ENCODE data around the gene DGKI. TPM values are rescaled to one million over a fixed set of nuclear protein-coding genes. Genes with fewer than 3 reads are reported as not detected.
A peak's percentile ranks its signal among the peaks of the same experiment; 100 is the strongest.

The DGKI gene
- total RNA-seq, 4 donors from 2014 or later: 0.02 to 1.8 (median 0.07) TPM; not detected in 1

DNA sequence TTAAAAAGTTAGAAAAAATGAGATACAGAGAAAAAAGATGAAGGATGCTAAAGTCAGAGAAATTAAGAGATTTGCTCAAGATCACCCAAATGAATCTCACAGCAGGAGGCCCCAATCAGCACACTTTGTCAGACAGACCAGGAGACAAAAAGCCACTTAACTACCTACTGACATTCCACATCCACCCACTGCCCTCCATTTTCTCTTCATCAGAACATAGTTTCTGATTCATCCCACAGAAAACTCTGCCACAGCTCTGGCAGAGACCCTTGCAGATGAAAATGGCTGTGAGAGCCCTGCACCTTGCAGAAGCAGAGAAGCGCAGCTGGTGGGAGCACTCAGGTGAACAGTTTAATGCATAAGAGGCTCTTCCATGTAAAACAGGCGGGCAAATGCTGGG lies 26.6 kb downstream of the DGKI start:
- Histone ChIP-seq H3K4me3 (no peak overlapping the region), H3K27ac (no peak overlapping the region), H3K27me3 (no peaks in the 10 kb centered on the region), H3K36me3 (no peaks in the 10 kb centered on the region), H3K9me3 (no peaks in the 10 kb centered on the region), H3K4me1 (no peaks in the 10 kb centered on the region)
- DNase-seq: no peak
- intact Hi-C loops (cut with DNase I; ENCODE audit: low total_unique reads): no loop called here
- no peak for ATAC-seq
- in situ Hi-C loops (cut with MboI; ENCODE audit: low sequenced_read_pairs in 4 of 4): no loop called here
- TF ChIP-seq CTCF (IDR thresholded peaks at IDR 0.05 in 4 of 5, conservative IDR thresholded peaks at IDR 0.05 in 1 of 5): no peak
- TF ChIP-seq POLR2A (IDR thresholded peaks at IDR 0.05): no peak

GRCh38 chr7:137818036-137818435 lies 28.7 kb downstream of the DGKI start:
- H3K4me1 ChIP-seq: no peaks in the 10 kb centered on the region
- no peak overlapping the region for H3K4me3 ChIP-seq
- TF ChIP-seq POLR2A (IDR thresholded peaks at IDR 0.05) (no peak), CTCF (IDR thresholded peaks at IDR 0.05 in 4 of 5, conservative IDR thresholded peaks at IDR 0.05 in 1 of 5) (no peak)
- no peak overlapping the region for H3K27ac ChIP-seq
- intact Hi-C loops (cut with DNase I; ENCODE audit: low total_unique reads): no loop called here
- H3K9me3 ChIP-seq: no peaks in the 10 kb centered on the region
- no peaks in the 10 kb centered on the region for H3K36me3 ChIP-seq
- no peak for ATAC-seq
- DNase-seq: no peak
- H3K27me3 ChIP-seq: no peaks in the 10 kb centered on the region
- in situ Hi-C loops (cut with MboI; ENCODE audit: low sequenced_read_pairs in 4 of 4): no loop called here

DNA sequence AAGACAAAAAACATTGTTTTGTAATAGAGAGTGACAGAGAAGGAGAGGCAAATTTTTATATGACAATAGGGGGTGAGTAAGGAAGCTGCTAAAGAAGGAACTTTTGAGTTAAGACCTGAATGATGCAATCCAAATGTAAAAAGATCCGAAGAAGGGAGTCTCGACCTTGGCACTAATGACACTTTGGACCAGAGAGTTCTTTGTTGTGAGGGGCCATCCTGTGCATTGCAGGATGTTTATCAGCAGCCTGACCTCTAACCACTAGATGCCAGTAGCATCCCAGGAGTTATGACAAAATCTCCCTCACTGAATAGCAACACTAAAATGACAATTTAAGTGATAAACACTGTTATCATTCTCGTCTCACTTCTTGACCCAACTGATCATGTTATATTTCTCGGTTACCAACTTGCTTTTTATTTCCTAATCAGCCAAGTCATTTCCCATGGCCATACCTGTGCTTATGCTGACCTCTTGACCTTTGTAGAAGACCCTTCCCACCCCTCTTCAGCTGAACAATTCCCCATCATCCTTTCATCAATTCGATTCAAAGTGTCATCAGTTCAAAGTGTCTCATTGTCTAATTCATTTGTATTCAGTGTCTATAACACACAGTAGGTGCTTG lies 30.0 kb downstream of the DGKI start:
- TF ChIP-seq POLR2A (IDR thresholded peaks at IDR 0.05) (no peak), CTCF (IDR thresholded peaks at IDR 0.05 in 4 of 5, conservative IDR thresholded peaks at IDR 0.05 in 1 of 5) (peak in 1 of 5 experiments; percentile 10)
- Histone ChIP-seq H3K36me3 (no peaks in the 10 kb centered on the region), H3K9me3 (no peaks in the 10 kb centered on the region), H3K27me3 (no peaks in the 10 kb centered on the region), H3K27ac (no peak overlapping the region), H3K4me1 (no peaks in the 10 kb centered on the region), H3K4me3 (no peak overlapping the region)
- in situ Hi-C loops (cut with MboI; ENCODE audit: low sequenced_read_pairs in 4 of 4): no loop called here
- intact Hi-C loops (cut with DNase I; ENCODE audit: low total_unique reads): loop anchor here (1.0 kb wide), 1 partner anchor 82 kb away; no protein-coding TSS in a partner anchor
- peak in 1 of 2 donors; percentile 27 for ATAC-seq
- no peak for DNase-seq

GRCh38 chr7:137813541-137813940 lies 33.2 kb downstream of the DGKI start:
- Histone ChIP-seq H3K9me3 (no peaks in the 10 kb centered on the region), H3K36me3 (no peaks in the 10 kb centered on the region), H3K4me3 (no peak overlapping the region), H3K4me1 (no peaks in the 10 kb centered on the region), H3K27me3 (no peaks in the 10 kb centered on the region), H3K27ac (no peak overlapping the region)
- TF ChIP-seq POLR2A (IDR thresholded peaks at IDR 0.05) (no peak), CTCF (IDR thresholded peaks at IDR 0.05 in 4 of 5, conservative IDR thresholded peaks at IDR 0.05 in 1 of 5) (no peak)
- in situ Hi-C loops (cut with MboI; ENCODE audit: low sequenced_read_pairs in 4 of 4): no loop called here
- intact Hi-C loops (cut with DNase I; ENCODE audit: low total_unique reads): no loop called here
- DNase-seq (no peak), ATAC-seq (no peak)

- intact Hi-C loops (cut with DNase I; ENCODE audit: low total_unique reads): no loop called here
- no peak for ATAC-seq
Observed at GRCh38 chr7:137810248-137810647, 36.5 kb downstream of the DGKI start.

More at GRCh38 chr7:137810248-137810647, 36.5 kb downstream of the DGKI start:
- Histone ChIP-seq H3K9me3 (no peaks in the 10 kb centered on the region), H3K27me3 (no peaks in the 10 kb centered on the region), H3K4me1 (no peaks in the 10 kb centered on the region), H3K36me3 (no peaks in the 10 kb centered on the region), H3K4me3 (no peak overlapping the region), H3K27ac (no peak overlapping the region)
- in situ Hi-C loops (cut with MboI; ENCODE audit: low sequenced_read_pairs in 4 of 4): no loop called here
- no peak for DNase-seq
- TF ChIP-seq CTCF (IDR thresholded peaks at IDR 0.05 in 4 of 5, conservative IDR thresholded peaks at IDR 0.05 in 1 of 5) (no peak), POLR2A (IDR thresholded peaks at IDR 0.05) (no peak)
